ENCODE data around the gene KCNQ4. TPM values are rescaled to one million over a fixed set of nuclear protein-coding genes. Genes with fewer than 3 reads are reported as not detected.

Gene KCNQ4
- total and polyA plus RNA-seq, 2 donors (not counting 3 experiments of a cell fraction or from before 2014, with no cell fraction given), result 0.06 to 0.07 TPM

- peak overlapping the region in 1 of 3 experiments; percentile 12 for H3K4me3 ChIP-seq (replicated peaks in 1 of 3; ENCODE audit: insufficient read depth in 1 of 3, low read depth in 1 of 3, low read length in 3 of 3)
- FAIRE-seq, result no peak
- peak overlapping the region; percentile 65 for H2AFZ ChIP-seq (ENCODE audit: low read depth, low read length)
Measured at GRCh38 chr1:40884055-40884795, 100.6 kb downstream of the KCNQ4 start.

More at GRCh38 chr1:40884055-40884795, 100.6 kb downstream of the KCNQ4 start:
- no peaks in the 10 kb centered on the region for H3K79me2 ChIP-seq (ENCODE audit: control insufficient read depth, insufficient read depth, low read length)
- H3K4me1 ChIP-seq (ENCODE audit: control insufficient read depth, extremely low read depth, insufficient read depth, low read length), result no peaks in the 10 kb centered on the region
- TF ChIP-seq MAX (IDR thresholded peaks at IDR 0.05; ENCODE audit: insufficient read depth, insufficient read length), result no peak
- TF ChIP-seq POLR2A (IDR thresholded peaks at IDR 0.05; ENCODE audit: low read depth, low read length), result no peak
- TF ChIP-seq MYC (IDR thresholded peaks at IDR 0.05; ENCODE audit: low read depth, low read length), result no peak
- TF ChIP-seq JUN (IDR thresholded peaks at IDR 0.05; ENCODE audit: borderline replicate concordance, insufficient read depth, insufficient read length, low read depth), result no peak
- no peak for TF ChIP-seq EZH2 (IDR thresholded peaks at IDR 0.05; ENCODE audit: borderline replicate concordance, low read depth, low read length, severe bottlenecking)
- no peak for TF ChIP-seq POLR2AphosphoS5 (IDR thresholded peaks at IDR 0.05; ENCODE audit: insufficient read depth, low read depth, low read length)
- TF ChIP-seq FOS (IDR thresholded peaks at IDR 0.05; ENCODE audit: borderline replicate concordance, insufficient read depth, low read length), result no peak
- TF ChIP-seq CTCF (IDR thresholded peaks at IDR 0.05; ENCODE audit: extremely low read depth in 1 of 2, insufficient read depth in 1 of 2, low read depth in 1 of 2, low read length in 2 of 2), result no peak
- TF ChIP-seq GATA2 (IDR thresholded peaks at IDR 0.05; ENCODE audit: insufficient read depth, insufficient read length, low read depth, low read length), result no peak
- DNase-seq (ENCODE audit: low read depth, low spot score), result no peak
- no peaks in the 10 kb centered on the region for H3K36me3 ChIP-seq (ENCODE audit: control insufficient read depth in 2 of 2, extremely low read depth in 1 of 2, insufficient read depth in 2 of 2, low read length in 2 of 2)
- POLR2A ChIA-PET, result no interaction called here
- dilution Hi-C loops (cut with MboI; ENCODE audit: extremely low pct_ligation_motif_present, low sequenced_read_pairs), result no loop called here
- no peaks in the 10 kb centered on the region for H4K20me1 ChIP-seq (replicated peaks; ENCODE audit: control insufficient read depth, extremely low read depth, insufficient read depth, low read length)
- intact Hi-C loops (cut with micrococcal nuclease), result no loop called here
- H3K27me3 ChIP-seq (ENCODE audit: control insufficient read depth in 2 of 2, insufficient read depth in 2 of 2, low read length in 2 of 2), result no peaks in the 10 kb centered on the region
- peak overlapping the region; percentile 6 for H3K9ac ChIP-seq (replicated peaks; ENCODE audit: extremely low read depth, insufficient read depth, low read length)
- no peaks in the 10 kb centered on the region for H3K9me1 ChIP-seq (replicated peaks; ENCODE audit: control insufficient read depth, extremely low read depth, insufficient read depth, low read length)
- no peak overlapping the region for H3K4me2 ChIP-seq (ENCODE audit: insufficient read depth, low read length)
- BruUV-seq (replicated peaks), result no TSS peak
- CTCF ChIA-PET, result interaction anchor here (1.1 kb wide), 1 partner anchor 64 kb away, joined by 3 read pairs; no protein-coding TSS in a partner anchor
- no peak overlapping the region for H3K27ac ChIP-seq (ENCODE audit: insufficient read depth, low read depth, low read length)
- no peaks in the 10 kb centered on the region for H3K9me3 ChIP-seq (replicated peaks; ENCODE audit: control insufficient read depth, insufficient read depth, low read length)
